ENCODE results near the gene SSR1. TPM values are rescaled to one million over a fixed set of nuclear protein-coding genes. Genes with fewer than 3 reads are reported as not detected.

SSR1 gene
- total RNA-seq, 3 donors from 2014 or later = 133 to 146 (median 135) TPM

Other genes starting within 250 kb of the SSR1 start
- 10 to 100 TPM; 18.5 to 20.7 (median 19.2) TPM for gene RREB1, start 205.2 kb downstream of the SSR1 start, total RNA-seq
- under 1 TPM; 0.10 to 0.16 (median 0.13) TPM for gene CAGE1, start 76.5 kb upstream of the SSR1 start, total RNA-seq
- gene RIOK1, start 76.6 kb upstream of the SSR1 start, total RNA-seq = 10 to 100 TPM; 92.6 to 99.1 (median 95.9) TPM
- under 1 TPM; 0.14 to 0.29 (median 0.23) TPM for gene DSP, start 228.5 kb upstream of the SSR1 start, total RNA-seq